Vagina (tissue), 2 donors: ENCODE results near the gene FNDC10. TPM values are rescaled to one million over a fixed set of nuclear protein-coding genes. Genes with fewer than 3 reads are reported as not detected.

Experiments
- DNase-seq, 2 donors: peaks; one replicate each; pipeline ENCODE4 v3.0.0-alpha.2; 2017; ENCODE audit errors: extremely low spot score in 2 of 2
- H3K27ac ChIP-seq: fragments of 200-600 bp; sonication (generic); one replicate; pipeline ENCODE4 v1.5.1; 2019
- H3K27me3 ChIP-seq: fragments of 200-600 bp; sonication (generic); one replicate; pipeline ENCODE4 v1.5.1; 2019
- H3K36me3 ChIP-seq, 2 donors: fragments of 200-600 bp; sonication (generic); one replicate each; pipeline ENCODE4 v1.5.1; 2017 to 2019
- H3K4me1 ChIP-seq: fragments of 200-600 bp; sonication (generic); one replicate; pipeline ENCODE4 v1.5.1; 2019
- H3K4me3 ChIP-seq, 2 donors: fragments of 200-600 bp; sonication (generic); 1 replicate in 1 of 2; 2 replicates in 1 of 2; pipeline ENCODE4 v1.5.1; 2016 to 2019
- H3K9me3 ChIP-seq: fragments of 200-600 bp; sonication (generic); one replicate; pipeline ENCODE4 v1.5.1; 2019
- POLR2A ChIP-seq, 2 donors: fragments of 450-650 bp; IDR thresholded peaks; one replicate each; pipeline ENCODE4 v1.6.1; 2017; ENCODE audit warnings: antibody characterized with exemption in 2 of 2, mild to moderate bottlenecking in 2 of 2, moderate library complexity in 2 of 2
- POLR2AphosphoS5 ChIP-seq, 2 donors: sonication (generic); formaldehyde crosslinking; IDR thresholded peaks; one replicate each; pipeline ENCODE4 v1.9.0; 2017; ENCODE audit warnings: antibody characterized with exemption in 2 of 2, mild to moderate bottlenecking in 2 of 2, low read depth in 1 of 2; ENCODE audit not compliant: insufficient read depth in 1 of 2
- intact Hi-C: fragments of 100-400 bp; cut with DNase I; formaldehyde crosslinking; loops from one replicate; pipeline ENCODE4 v1.15.1; 2023
- total RNA-seq: library from RNA; depleted of rRNA; stranded (reverse); fragments of >200 nt; gene quantifications from one replicate; pipeline ENCODE4 v1.2.3, GENCODE V29; 2016
- TF ChIP-seq, protein P1 (sequence below), 3 experiments: fragments of 450-650 bp in 2 of 3; fragments of 200-600 bp in 1 of 3; sonication (generic) in 1 of 3; IDR thresholded peaks; one replicate each; pipeline ENCODE4 v1.5.1; 2017 to 2019; ENCODE audit warnings: antibody characterized with exemption in 3 of 3, mild to moderate bottlenecking in 2 of 3, moderate library complexity in 2 of 3

Gene FNDC10
- total RNA-seq, 1 donor from 2014 or later = 6.1 TPM

DNA sequence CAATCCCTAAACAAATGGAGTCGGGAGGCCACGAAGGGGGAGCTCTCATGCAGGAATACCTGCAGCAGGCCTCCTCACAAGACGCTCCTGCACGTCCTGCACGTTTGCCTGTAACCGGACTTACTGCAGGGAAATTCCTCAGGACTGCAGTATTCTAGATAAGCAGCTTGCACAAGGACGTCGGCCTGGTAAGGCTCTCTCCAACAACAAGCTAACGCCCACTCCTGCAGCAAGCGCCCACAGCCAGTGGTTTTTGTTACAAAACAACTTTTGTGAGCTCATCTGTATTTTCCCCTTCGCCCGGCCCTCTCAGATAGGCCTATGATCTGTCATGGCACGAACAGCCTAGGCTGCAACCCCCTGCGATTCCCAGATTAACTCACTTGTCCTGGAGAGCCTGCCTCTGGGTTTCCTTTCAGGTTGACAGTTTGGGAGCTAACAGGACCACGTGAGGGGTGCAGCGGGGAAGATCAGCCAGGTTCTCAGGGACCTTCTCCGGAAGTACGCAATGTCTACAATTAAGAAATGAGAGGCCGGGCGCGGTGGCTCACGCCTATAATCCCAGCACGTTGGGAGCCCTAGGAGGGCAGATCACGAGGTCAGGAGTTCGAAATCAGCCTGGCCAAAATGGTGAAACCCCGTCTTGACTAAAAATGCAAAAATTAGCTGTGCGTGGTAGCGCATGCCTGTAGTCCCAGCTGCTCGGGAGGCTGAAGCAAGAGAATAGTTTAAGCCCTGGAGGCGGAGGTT lies 14.4 kb upstream of the FNDC10 start:
- intact Hi-C loops = loop anchor here (2.0 kb wide), 1 partner anchor 34 kb away; no protein-coding TSS in a partner anchor
- H3K27me3 ChIP-seq = no peaks in the 10 kb centered on the region
- H3K4me3 ChIP-seq = peak overlapping the region; percentile 92 to 94
- H3K27ac ChIP-seq = peak overlapping the region; percentile 100
- peaks cover 0 to 9% of the 10 kb centered on the region in 2 donors for H3K36me3 ChIP-seq
- H3K9me3 ChIP-seq = no peaks in the 10 kb centered on the region
- peaks cover 35% of the 10 kb centered on the region for H3K4me1 ChIP-seq
- DNase-seq = no peak
- TF ChIP-seq POLR2AphosphoS5 (IDR thresholded peaks at IDR 0.05; ENCODE audit: insufficient read depth in 1 of 2, low read depth in 1 of 2) = no peak
- TF ChIP-seq POLR2A (IDR thresholded peaks at IDR 0.05) = no peak
- TF ChIP-seq, protein P1, sequence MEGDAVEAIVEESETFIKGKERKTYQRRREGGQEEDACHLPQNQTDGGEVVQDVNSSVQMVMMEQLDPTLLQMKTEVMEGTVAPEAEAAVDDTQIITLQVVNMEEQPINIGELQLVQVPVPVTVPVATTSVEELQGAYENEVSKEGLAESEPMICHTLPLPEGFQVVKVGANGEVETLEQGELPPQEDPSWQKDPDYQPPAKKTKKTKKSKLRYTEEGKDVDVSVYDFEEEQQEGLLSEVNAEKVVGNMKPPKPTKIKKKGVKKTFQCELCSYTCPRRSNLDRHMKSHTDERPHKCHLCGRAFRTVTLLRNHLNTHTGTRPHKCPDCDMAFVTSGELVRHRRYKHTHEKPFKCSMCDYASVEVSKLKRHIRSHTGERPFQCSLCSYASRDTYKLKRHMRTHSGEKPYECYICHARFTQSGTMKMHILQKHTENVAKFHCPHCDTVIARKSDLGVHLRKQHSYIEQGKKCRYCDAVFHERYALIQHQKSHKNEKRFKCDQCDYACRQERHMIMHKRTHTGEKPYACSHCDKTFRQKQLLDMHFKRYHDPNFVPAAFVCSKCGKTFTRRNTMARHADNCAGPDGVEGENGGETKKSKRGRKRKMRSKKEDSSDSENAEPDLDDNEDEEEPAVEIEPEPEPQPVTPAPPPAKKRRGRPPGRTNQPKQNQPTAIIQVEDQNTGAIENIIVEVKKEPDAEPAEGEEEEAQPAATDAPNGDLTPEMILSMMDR (IDR thresholded peaks at IDR 0.05) = no peak

DNA sequence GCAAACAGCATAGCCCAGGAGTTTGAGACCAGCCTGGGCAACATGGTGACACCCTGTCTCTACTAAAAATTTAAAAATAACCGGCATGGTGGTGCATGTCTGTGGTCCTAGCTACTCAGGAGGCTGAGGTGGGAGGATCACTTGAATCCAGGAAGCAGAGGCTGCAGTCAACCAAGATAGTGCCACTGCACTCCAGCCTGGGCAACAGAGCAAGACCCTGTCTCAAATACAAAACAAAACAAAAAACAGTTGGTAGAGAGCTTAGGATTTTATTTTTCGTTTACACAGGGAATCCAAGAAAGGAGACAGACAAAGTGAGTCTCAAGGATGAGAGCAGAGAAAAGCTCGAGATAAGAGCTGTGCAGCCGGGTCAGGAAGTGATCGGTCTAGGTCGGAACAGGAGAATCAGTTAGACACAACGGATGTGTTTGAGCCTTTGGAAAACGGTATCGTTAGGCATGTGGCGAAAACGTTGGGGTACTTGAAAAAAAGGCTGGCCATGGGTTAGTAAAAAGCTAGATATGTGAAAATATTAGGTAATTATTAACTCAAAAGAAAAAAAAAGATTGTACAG lies 13.7 kb upstream of the FNDC10 start:
- intact Hi-C loops = loop anchor here (2.0 kb wide), 1 partner anchor 35 kb away; no protein-coding TSS in a partner anchor
- peak overlapping the region in 1 of 2 donors; percentile 94 for H3K4me3 ChIP-seq

DNA sequence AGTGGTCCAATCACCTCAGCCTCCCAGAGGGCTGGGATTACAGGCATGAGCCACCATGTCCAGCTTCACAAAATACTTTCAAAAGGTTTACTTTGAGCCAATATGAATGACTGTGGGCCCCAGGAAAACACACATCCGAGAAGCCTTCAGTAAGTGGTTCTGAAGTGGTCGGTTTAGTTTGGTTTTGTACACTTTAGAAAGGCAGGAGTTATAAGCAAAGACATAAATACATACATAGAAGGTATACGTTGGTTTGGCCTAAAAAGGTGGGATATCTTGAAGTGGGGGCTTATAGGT lies 12.1 kb upstream of the FNDC10 start:
- Histone ChIP-seq H3K9me3 (no peaks in the 10 kb centered on the region), H3K27ac (no peak overlapping the region), H3K4me1 (peaks cover 26% of the 10 kb centered on the region), H3K4me3 (no peak overlapping the region), H3K36me3 (no peaks in the 10 kb centered on the region), H3K27me3 (no peaks in the 10 kb centered on the region)
- DNase-seq = no peak
- intact Hi-C loops = no loop called here
- TF ChIP-seq POLR2A (IDR thresholded peaks at IDR 0.05) = no peak
- TF ChIP-seq, protein P1 (IDR thresholded peaks at IDR 0.05) = no peak
- no peak for TF ChIP-seq POLR2AphosphoS5 (IDR thresholded peaks at IDR 0.05; ENCODE audit: insufficient read depth in 1 of 2, low read depth in 1 of 2)

More for the DNA sequence above, 13.7 kb upstream of the FNDC10 start:
- DNase-seq = no peak
- Histone ChIP-seq H3K36me3 (peaks cover 0 to 9% of the 10 kb centered on the region in 2 donors), H3K4me1 (peaks cover 35% of the 10 kb centered on the region), H3K27me3 (no peaks in the 10 kb centered on the region), H3K27ac (no peak overlapping the region), H3K9me3 (no peaks in the 10 kb centered on the region)
- TF ChIP-seq, protein P1 (IDR thresholded peaks at IDR 0.05) = no peak
- no peak for TF ChIP-seq POLR2AphosphoS5 (IDR thresholded peaks at IDR 0.05; ENCODE audit: insufficient read depth in 1 of 2, low read depth in 1 of 2)
- TF ChIP-seq POLR2A (IDR thresholded peaks at IDR 0.05) = no peak

DNA sequence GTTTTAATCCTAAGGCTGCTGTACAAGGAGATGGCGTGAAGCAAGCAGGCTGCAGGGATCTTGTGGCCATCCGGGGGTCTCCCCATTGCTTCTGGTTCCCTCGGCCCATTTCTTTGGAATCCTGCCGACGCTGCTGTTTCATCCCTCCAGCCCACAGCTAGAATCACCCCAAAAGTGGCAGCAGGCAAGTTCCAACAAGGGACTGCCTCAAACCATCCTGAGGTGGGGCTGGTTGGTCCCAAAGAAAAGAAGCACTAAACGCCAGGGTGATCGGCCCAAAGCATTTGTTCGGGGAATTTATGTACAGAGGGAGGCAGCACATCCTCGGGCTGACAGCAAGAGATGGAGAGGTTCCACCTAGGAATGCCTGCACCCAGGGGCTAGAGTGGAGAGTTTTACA lies 10.9 kb upstream of the FNDC10 start:
- intact Hi-C loops = no loop called here
- no peaks in the 10 kb centered on the region for H3K9me3 ChIP-seq
- TF ChIP-seq, protein P1 (IDR thresholded peaks at IDR 0.05) = no peak
- TF ChIP-seq POLR2AphosphoS5 (IDR thresholded peaks at IDR 0.05; ENCODE audit: insufficient read depth in 1 of 2, low read depth in 1 of 2) (no peak), POLR2A (IDR thresholded peaks at IDR 0.05) (no peak)
- peaks cover 18% of the 10 kb centered on the region for H3K4me1 ChIP-seq
- H3K4me3 ChIP-seq = no peak overlapping the region
- no peak for DNase-seq
- no peak overlapping the region for H3K27ac ChIP-seq
- H3K27me3 ChIP-seq = no peaks in the 10 kb centered on the region
- H3K36me3 ChIP-seq = no peaks in the 10 kb centered on the region
